Loucy (cell line): ENCODE results near the gene PKD2.

Source experiments
- H2AFZ ChIP-seq: fragments of 200-600 bp; sonication (generic); 2 replicates; pipeline ENCODE4 v1.6.0; 2016; ENCODE audit warnings: antibody characterized with exemption, mild to moderate bottlenecking, low read length, moderate library complexity
- H3F3A ChIP-seq: fragments of 200-600 bp; 2 replicates; pipeline ENCODE4 v1.6.0; 2016; ENCODE audit warnings: antibody characterized with exemption, low read depth, mild to moderate bottlenecking
- H3K27me3 ChIP-seq: fragments of 200-600 bp; sonication (generic); 2 replicates; pipeline ENCODE4 v1.6.1; 2014; ENCODE audit warnings: low read length, mild to moderate bottlenecking; ENCODE audit not compliant: insufficient read depth, poor library complexity, severe bottlenecking
- H3K36me3 ChIP-seq: fragments of 200-600 bp; sonication (generic); 2 replicates; pipeline ENCODE4 v1.6.1; 2016; ENCODE audit warnings: low read length; ENCODE audit not compliant: insufficient read depth
- H3K4me1 ChIP-seq: fragments of 200-600 bp; sonication (generic); 2 replicates; pipeline ENCODE4 v1.5.1; 2014; ENCODE audit warnings: low read length, mild to moderate bottlenecking; ENCODE audit not compliant: insufficient read depth, poor library complexity, severe bottlenecking
- H3K4me2 ChIP-seq: fragments of 200-600 bp; sonication (generic); 2 replicates; pipeline ENCODE4 v1.6.0; 2014; ENCODE audit warnings: antibody characterized with exemption, low read length, low read depth, mild to moderate bottlenecking; ENCODE audit not compliant: poor library complexity, severe bottlenecking
- H3K4me3 ChIP-seq: fragments of 200-600 bp; sonication (generic); 2 replicates; pipeline ENCODE4 v1.5.1; 2014; ENCODE audit warnings: low read length, mild to moderate bottlenecking, mixed read lengths; ENCODE audit not compliant: poor library complexity, severe bottlenecking
- H3K79me2 ChIP-seq: fragments of 200-600 bp; sonication (generic); 2 replicates; pipeline ENCODE4 v1.6.1; 2014; ENCODE audit warnings: low read length; ENCODE audit not compliant: insufficient read depth
- H3K9ac ChIP-seq: fragments of 200-600 bp; sonication (generic); 2 replicates; pipeline ENCODE4 v1.6.0; 2014; ENCODE audit warnings: mild to moderate bottlenecking, low read depth, low read length, moderate library complexity; ENCODE audit not compliant: poor library complexity, severe bottlenecking
- H3K9me2 ChIP-seq: fragments of 200-600 bp; sonication (generic); replicated peaks from 2 replicates; pipeline ENCODE4 v1.6.1; 2016; ENCODE audit warnings: low read depth, low read length, mixed read lengths
- H3K9me3 ChIP-seq: fragments of 200-600 bp; sonication (generic); 2 replicates; pipeline ENCODE4 v1.6.1; 2014; ENCODE audit warnings: mild to moderate bottlenecking, antibody characterized with exemption, low read length, low read depth; ENCODE audit not compliant: insufficient read depth
- H4K20me1 ChIP-seq: fragments of 200-600 bp; sonication (generic); 2 replicates; pipeline ENCODE4 v1.6.0; 2014; ENCODE audit warnings: antibody characterized with exemption, low read length, mild to moderate bottlenecking; ENCODE audit not compliant: insufficient read depth, poor library complexity, severe bottlenecking
- CTCF ChIP-seq: fragments of 200-600 bp; sonication (generic); conservative IDR thresholded peaks from 2 replicates; pipeline ENCODE4 v1.5.1; 2014; ENCODE audit warnings: mild to moderate bottlenecking, antibody characterized with exemption, low read length
- EZH2phosphoT487 ChIP-seq: fragments of 200-600 bp; IDR thresholded peaks from 2 replicates; pipeline ENCODE4 v1.6.1; 2018; ENCODE audit warnings: antibody characterized with exemption, mild to moderate bottlenecking, moderate library complexity, borderline replicate concordance

PKD2 gene

GRCh38 chr4:88008743-88009171, 1.3 kb downstream of the PKD2 start:
- Histone ChIP-seq H3K79me2 (peaks cover 59% of the 10 kb centered on the region), H3K36me3 (no peaks in the 10 kb centered on the region), H3K9ac (peak overlapping the region; percentile 77), H3F3A (no peaks in the 10 kb centered on the region), H3K4me3 (peak overlapping the region; percentile 89), H3K9me3 (no peaks in the 10 kb centered on the region), H3K4me1 (peaks cover 47% of the 10 kb centered on the region), H3K4me2 (peak overlapping the region; percentile 86), H2AFZ (peak overlapping the region; percentile 50), H3K9me2 (no peaks in the 10 kb centered on the region), H4K20me1 (peaks cover 39% of the 10 kb centered on the region), H3K27me3 (no peaks in the 10 kb centered on the region)
- no peak for TF ChIP-seq CTCF
- TF ChIP-seq EZH2phosphoT487 = no peak

- Histone ChIP-seq H3K27me3 (no peaks in the 10 kb centered on the region), H3F3A (no peaks in the 10 kb centered on the region), H3K4me3 (peak overlapping the region; percentile 89), H3K79me2 (peaks cover 70% of the 10 kb centered on the region), H2AFZ (no peak overlapping the region), H3K4me2 (peak overlapping the region; percentile 86), H3K9me3 (no peaks in the 10 kb centered on the region), H3K9me2 (no peaks in the 10 kb centered on the region), H3K9ac (peak overlapping the region; percentile 77), H3K36me3 (no peaks in the 10 kb centered on the region), H3K4me1 (peaks cover 57% of the 10 kb centered on the region), H4K20me1 (peaks cover 43% of the 10 kb centered on the region)
- no peak for TF ChIP-seq EZH2phosphoT487
- no peak for TF ChIP-seq CTCF
Measured at GRCh38 chr4:88009871-88010270, 2.4 kb downstream of the PKD2 start.

- H3F3A ChIP-seq = no peaks in the 10 kb centered on the region
- H3K9ac ChIP-seq = peak overlapping the region; percentile 77
- H3K9me3 ChIP-seq = no peaks in the 10 kb centered on the region
- H3K79me2 ChIP-seq = peaks cover 73% of the 10 kb centered on the region
- no peaks in the 10 kb centered on the region for H3K9me2 ChIP-seq
- peaks cover 43% of the 10 kb centered on the region for H4K20me1 ChIP-seq
- peaks cover 59% of the 10 kb centered on the region for H3K4me1 ChIP-seq
- peak overlapping the region; percentile 86 for H3K4me2 ChIP-seq
- H3K4me3 ChIP-seq = peak overlapping the region; percentile 89
- TF ChIP-seq EZH2phosphoT487 = no peak
- H3K27me3 ChIP-seq = no peaks in the 10 kb centered on the region
- no peak overlapping the region for H2AFZ ChIP-seq
- H3K36me3 ChIP-seq = no peaks in the 10 kb centered on the region
Measured at GRCh38 chr4:88010966-88011365, 3.5 kb downstream of the PKD2 start.

- Histone ChIP-seq H3K27me3 (no peaks in the 10 kb centered on the region), H3K36me3 (no peaks in the 10 kb centered on the region), H3F3A (no peaks in the 10 kb centered on the region), H2AFZ (no peak overlapping the region), H3K4me1 (peaks cover 59% of the 10 kb centered on the region), H3K9me2 (no peaks in the 10 kb centered on the region), H3K79me2 (peaks cover 80% of the 10 kb centered on the region), H3K9me3 (no peaks in the 10 kb centered on the region), H3K9ac (no peak overlapping the region), H4K20me1 (peaks cover 43% of the 10 kb centered on the region), H3K4me2 (peak overlapping the region; percentile 86), H3K4me3 (peak overlapping the region; percentile 89)
- TF ChIP-seq EZH2phosphoT487 = no peak
- TF ChIP-seq CTCF = no peak
Measured at GRCh38 chr4:88012647-88013046, 5.2 kb downstream of the PKD2 start.
